NCI-H774 (cell line): ENCODE data around the gene MACROD1.
"Not testable (repeated sequence)": the region's sequence is repeated elsewhere in the genome, so short reads cannot be mapped to it uniquely, and the experiment has no call there.

Experiments
- DNase-seq: peaks from one replicate; lab custom pipeline; 2025; lab: John Stamatoyannopoulos, UW

The MACROD1 gene

DNA sequence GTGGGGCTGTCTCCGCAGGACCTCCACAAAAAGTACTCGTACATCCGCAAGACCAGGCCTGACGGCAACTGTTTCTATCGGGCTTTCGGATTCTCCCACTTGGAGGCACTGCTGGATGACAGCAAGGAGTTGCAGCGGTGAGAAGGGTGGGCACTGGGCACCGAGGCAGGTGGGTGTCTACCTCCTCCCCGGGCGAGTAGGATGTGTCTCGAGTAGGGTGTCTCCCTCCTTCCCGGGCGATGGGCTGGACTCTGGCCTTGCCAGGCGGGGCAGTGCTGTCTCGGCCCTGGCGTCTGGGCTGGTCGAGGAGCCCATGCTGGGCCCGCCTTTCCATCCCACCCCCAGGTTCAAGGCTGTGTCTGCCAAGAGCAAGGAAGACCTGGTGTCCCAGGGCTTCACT, 169.4 kb downstream of the MACROD1 start:
- no peak for DNase-seq

DNA sequence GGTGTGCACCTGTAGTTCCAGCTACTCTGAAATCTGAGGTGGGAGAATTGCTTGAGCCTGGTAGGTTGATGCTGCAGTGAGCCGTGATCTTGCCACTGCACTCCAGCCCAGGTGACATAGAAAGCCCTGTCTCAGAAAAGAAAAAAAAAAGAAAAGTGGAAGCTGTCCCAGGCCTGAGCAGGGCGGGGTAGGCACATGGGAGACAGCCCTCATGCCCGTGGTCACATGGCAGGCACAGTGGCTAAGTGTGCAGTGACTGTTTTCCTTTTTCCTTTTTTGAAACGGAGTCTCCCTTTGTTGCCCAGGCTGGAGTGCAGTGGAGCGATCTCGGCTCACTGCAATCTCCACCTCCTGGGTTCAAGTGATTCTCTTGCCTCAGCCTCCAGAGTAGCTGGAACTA, 171.9 kb downstream of the MACROD1 start:
- DNase-seq = no peak

DNA sequence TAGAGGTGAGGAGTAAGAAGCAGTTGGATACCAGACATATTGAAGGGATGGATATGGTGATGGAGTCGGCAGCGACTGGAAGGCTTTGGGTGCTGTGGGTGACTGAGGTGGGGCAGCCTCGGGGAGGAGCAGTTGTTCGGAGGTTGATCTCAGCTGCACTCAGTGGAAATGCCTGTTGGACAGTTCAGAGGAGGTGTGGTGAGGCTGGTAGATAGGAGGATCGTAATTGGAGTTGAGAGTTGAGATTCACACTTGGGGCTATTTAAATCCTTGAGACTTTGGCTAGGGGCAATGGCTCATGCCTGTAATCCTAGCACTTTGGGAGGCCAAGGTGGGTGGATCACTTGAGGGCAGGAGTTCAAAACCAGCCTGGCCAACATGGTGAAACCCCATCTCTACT, 172.8 kb downstream of the MACROD1 start:
- no peak for DNase-seq

DNA sequence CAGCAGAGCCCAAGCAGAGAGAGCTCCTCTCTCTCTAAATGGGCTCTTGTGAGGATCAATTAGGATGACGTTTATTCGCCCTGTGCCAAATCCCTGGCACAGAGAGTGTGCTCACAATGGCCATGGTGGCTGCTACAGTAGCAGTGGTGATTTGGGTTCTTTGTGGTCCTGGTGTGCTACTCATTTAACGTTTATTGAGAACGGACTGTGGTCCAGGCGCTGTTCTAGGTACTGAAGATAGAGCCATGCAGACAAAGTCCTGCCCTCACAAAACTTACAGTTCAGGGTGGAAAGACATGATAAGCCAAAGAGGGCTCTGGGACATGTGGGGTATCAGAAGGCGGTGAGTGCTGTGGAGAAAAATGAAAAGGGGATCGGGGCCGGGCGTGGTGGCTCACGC, 174.4 kb downstream of the MACROD1 start:
- no peak for DNase-seq

DNA sequence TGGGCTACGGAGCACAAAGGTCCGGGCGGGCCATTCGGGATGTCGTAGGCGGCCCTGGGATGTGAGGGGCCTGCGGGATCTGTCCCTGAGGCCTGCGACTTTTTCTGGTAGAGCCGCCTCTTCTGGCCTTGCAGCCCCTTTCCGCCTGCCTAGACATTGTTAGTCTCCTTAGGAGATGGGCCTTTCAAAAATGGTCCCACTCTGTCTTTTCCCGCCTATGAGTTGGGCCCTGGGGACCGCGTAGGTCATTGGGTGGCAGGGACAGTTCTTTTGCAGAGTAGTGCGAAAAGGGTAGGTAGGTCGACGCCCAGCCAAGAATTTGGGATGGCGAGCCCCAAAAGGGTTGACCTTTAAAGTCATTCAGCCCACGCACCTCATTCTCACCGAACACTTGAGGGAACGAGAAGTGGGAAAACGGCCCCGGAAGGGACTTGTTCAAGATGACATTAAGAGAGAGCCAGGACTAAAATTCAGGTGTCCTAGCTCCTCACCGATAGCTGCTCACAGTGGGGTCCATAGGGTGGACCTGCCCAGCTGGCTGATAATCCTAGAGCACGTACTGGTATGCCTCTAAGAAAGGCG, 178.9 kb downstream of the MACROD1 start:
- no peak for DNase-seq

DNA sequence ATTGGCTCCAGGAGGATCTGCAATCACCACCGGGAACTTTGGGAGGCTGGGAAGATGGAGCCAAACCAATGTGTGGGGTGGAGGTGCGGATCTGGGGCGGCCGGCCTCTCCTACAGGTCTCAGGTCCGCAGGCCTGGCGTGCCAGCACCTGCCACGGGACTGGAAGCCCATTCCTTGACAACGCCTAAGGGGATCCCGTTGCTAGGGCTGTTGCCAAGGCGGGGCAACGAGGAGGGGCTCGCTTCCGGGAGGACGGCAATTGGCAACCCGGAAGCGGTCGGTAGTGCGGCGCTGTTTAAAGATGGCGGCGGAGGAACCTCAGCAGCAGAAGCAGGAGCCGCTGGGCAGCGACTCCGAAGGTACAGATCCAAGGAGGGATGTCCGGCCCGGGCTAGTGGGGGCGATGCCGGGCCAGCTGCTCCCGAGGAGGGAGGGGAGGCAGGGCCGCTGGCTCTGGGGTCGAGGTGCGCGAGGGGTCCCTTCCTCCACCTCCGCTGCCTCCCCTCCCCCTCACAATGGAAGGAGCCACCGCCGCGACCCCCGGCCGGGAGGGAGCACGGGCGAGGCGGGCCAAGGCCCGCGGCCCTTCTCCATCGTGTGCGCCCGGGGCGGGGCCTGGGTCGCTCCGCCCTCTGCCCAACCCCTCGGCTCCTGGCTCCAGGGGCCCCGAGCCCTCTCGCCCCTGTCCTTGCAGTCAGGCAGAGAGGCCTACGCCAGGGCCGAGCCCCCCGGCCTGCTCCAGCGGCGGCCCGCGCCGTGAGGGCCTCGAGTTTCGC, 179.6 kb downstream of the MACROD1 start, which contains the start of gene OTUB1:
TSS of gene OTUB1 (plus strand) at position 283 of the 776 bp plus-strand sequence. CDS start at position 302, 19 bp downstream.
- peak; percentile 96 for DNase-seq

DNA sequence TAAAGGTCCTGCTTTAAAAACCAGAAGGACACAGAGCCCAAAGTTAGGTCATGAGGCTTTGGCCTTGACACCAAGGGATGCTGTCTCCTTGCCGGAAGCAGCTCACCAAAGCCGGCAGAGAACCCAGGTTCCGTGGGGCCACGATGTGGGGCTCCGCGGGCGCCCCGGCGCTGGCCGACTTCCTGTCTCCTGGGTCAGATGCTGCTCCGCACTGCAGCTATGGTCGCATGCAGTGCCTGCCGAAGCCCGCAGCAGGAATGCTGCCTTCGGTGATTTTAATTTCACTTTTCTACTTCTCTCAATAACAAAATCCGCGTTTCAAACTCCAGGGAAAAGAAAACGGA, 180.1 kb downstream of the MACROD1 start:
- DNase-seq = peak; percentile 43

DNA sequence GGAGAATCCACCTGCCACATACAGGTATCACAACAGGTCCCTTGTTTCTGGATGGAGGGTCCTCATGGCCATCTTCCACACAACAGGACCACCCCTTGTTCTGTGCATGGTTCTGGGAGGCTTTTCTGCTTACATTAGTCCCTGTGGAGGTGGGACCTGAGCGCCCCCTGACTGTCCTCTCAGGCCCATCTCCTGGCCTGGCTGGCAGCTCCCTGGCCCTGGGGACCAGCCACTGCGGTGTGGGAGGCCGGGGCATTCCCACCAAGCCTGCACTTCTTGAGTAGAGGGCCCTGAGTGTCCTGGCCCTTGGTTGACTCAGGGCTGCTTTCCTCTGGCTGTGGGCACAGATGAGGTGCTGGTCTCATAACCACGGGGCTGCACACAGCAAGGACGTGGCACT, 186.5 kb downstream of the MACROD1 start:
- DNase-seq = no peak

DNA sequence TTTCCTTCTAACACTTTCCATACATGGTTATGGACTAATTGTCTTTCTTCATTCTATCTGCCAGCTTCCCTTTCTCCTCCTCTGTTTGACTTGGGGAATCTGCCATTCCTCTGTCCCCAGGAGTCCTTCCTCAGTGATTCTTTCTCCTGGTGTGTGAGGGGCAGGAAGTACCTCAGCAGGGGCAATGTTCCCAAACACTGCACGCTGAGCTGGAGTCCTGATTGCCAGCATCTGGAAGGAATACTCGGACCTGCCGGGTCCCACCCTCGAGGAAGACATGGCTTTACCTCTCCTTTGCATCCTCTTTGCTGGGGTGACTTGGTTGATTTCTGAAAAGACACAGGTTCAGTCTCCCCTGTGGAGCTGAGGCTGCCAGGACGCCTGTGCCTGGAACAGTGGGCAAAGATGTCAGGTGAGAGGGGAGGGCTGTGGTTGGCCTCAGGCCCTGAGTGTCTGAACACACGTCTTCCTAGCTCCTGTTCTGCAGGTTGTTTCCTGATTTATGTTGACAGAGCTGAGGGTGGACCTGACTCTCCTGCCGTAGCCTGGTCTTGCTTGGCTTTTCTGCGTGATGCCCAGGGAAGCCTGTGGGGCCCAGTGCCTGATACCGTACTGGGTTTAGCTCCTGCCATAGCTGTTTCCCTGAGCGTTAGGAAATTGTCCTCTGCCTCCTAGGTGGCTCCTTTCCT, 187.2 kb downstream of the MACROD1 start:
- DNase-seq = no peak

DNA sequence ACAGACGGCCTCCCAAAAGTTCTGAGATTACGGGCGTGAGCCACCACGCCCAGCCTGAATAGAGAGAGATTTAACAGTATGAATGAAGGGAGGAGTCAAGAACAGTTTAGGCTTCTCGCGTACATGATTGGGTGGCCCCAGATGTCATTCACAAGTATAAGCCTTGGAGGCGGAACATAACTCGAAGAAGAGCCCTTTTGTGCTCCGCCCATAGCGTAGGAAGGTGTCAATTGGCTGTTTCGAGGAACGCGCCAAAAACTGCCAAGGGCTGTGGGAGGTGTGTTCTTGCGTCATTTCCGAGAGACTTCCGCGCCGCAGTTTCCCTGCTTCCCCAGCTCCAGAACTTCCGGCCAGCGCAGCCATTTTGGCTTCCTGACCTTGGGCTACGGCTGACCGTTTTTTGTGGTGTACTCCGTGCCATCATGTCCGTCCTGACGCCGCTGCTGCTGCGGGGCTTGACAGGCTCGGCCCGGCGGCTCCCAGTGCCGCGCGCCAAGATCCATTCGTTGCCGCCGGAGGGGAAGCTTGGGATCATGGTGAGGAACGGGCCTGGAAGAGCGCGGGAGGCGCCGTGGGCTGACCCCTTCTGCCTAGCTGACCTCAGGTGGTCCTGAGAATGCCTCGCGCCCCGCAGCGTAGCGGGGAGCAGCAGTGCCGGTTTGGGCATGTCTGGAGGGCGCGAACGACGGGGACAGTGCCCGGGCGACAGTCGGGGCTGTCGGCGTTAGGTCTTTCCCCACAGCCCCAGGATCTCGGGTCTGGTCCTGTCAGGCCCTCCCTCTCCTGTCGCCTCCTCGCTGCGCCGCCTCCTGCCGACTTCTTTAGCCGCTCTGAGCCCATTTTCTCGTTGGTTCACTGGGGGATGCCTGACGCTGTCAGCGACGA, 191.4 kb downstream of the MACROD1 start, which contains the start of gene COX8A:
TSS of gene COX8A (plus strand) at position 362 of the 885 bp plus-strand sequence. CDS start at position 423, 61 bp downstream.
- DNase-seq = peak; percentile 100

DNA sequence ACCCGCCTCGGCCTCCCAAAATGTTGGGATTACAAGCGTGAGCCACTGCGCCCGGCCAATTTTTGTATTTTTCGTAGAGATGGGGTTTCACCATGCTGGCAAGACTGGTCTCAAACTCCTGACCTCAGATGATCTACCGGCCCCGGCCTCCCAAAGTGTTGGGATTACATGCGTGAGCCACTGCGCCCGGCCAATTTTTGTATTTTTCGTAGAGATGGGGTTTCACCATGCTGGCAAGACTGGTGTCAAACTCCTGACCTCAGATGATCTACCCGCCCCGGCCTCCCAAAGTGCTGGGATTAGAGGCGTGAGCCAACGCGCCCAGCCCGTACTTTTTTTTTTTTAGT, 192.0 kb downstream of the MACROD1 start:
- not testable (repeated sequence) for DNase-seq

DNA sequence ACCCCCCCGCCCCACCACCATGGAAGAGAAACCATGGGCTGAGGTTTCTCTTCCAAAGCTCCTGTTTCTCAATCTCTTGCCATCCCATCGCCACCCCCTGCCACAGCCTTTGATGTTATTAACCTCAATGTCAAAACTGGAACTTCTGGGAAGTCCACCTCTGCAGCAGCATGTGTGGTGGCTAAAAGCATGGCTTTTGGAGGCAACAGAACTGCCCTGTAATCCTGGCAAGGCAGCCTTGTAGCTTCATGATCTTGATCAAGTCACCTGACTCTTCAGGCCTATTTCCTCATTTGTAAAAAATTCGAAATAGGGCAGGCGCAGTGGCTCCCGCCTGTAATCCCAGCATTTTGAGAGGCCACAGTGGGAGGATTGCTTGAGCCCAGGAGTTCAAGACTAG, 195.0 kb downstream of the MACROD1 start:
- no peak for DNase-seq

DNA sequence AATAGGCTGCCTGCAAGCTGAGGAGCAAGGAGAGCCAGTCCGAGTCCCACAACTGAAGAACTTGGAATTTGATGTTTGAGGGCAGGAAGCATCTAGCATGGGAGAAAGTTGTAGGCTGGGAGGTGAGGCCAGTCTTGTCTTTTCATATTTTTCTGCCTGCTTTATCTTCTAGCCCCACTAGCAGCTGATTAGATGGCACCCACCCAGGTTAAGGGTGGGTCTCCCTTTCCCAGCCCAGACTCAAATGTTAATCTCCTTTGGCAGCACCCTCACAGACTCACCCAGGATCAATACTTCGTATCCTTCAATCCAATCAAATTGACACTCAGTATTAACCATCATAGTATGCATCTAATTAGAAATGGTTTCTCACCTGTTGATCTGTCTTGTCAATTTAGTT, 196.5 kb downstream of the MACROD1 start:
- DNase-seq = no peak

DNA sequence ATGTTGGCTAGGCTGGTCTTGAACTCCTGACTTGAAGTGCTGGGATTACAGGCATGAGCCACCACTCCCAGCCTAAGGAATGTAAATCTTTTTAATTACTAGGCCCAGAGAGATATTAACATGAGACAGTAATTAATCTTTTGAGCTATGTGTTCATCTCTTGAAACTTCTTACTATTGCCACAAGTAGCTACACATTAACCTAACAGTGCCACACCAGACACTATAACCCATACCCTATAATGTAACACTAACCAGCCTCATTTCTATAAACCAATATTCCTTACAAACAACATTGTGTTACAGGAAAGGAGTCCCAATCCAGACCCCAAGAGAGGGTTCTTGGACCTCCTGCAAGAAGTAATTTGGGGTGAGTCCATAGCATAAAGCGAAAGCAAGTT, 199.5 kb downstream of the MACROD1 start:
- DNase-seq = no peak

DNA sequence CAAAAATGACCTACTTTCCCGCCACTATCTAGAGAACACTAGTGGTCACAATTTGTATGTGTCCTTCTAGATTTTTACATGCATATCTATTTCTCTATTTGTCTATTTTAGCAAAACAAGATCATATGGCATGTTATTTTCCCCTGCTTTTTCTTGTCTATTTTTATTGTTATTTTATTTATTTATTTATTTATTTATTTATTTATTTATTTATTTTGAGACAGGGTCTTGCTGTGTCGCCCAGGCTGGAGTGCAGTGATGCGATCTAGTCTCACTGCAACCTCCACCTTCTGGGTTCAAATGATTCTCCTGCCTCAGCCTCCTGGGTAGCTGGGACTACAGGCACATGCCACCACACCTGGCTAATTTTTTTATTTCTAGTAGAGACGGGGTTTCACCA, 202.0 kb downstream of the MACROD1 start:
- DNase-seq = not testable (repeated sequence)

DNA sequence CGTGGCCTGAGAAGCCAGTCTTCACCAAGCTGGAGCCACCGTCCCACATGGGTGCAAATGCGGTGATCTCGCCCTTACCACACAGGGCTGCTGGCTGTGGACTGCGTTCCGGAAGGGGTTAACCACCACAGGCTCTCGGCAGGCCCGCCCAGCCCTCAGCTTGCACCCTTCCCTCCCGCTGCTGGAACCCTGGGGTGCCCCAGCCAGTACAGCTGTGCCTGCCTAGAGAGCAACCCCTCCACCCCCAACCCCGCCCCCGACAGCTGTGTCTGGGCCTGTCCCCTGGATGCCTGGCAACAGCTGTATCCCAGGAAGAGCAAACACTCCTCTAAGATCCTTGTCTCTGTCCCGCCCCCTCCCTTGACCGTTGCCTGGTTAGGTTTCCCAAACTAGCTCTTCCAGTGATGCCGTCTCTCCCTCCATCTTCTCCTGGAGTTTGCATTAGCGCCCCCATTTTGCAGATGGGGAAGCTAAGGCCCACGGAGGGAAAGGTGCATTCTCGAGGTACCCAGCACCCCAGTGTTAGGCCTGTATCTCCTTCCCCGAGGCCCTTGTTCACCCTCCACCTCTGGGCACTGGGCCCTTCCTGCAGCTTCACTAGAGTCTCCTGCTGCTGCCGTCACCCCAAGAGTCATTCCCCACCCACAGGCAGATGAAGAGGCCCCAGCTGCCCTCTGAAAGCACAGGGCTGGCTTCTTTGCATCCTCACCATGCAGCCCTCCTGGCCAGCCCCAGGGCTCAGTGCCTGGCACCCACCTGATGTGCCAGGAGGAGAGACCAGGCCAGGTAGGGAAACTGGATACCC, 204.1 kb downstream of the MACROD1 start:
- DNase-seq = peak; percentile 48

DNA sequence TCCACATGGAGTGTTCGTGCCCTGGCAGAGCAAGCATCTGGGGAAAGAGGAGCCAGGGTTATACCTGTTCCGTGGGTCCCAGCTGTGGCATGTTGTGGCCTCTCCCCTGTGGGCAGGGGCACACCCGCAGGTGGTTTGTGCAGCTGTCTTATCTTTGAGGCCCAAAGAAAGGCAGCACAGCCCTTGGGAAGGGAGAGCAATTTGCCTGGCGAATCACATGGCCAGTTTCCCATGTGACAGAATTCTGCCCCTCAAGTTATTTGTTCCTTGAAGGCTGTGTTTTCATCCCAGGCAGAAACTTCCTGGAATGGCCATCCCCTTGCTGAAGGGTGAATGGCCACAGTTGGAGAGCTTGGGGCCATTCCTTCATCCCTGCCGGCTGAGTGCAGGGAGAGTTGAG, 207.9 kb downstream of the MACROD1 start:
- no peak for DNase-seq

DNA sequence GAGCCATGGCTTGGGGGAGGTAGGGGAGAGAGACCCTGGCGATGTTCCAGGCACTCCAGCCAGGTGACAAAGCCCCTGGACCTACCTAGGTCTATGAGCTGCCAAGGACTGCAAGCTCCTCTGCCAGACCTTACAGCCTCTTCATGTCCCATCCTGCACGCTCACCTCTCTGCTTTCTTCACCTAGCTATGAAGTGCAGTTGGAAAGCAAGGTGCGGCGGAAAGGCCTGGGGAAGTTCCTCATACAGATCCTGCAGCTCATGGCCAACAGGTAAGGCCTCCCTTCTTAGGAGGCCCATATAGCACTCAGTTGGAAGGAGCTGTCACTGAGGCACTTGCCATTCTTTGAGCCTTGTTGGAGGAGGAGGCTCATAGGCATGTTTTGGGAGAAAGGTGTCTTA, 213.3 kb downstream of the MACROD1 start:
- no peak for DNase-seq

DNA sequence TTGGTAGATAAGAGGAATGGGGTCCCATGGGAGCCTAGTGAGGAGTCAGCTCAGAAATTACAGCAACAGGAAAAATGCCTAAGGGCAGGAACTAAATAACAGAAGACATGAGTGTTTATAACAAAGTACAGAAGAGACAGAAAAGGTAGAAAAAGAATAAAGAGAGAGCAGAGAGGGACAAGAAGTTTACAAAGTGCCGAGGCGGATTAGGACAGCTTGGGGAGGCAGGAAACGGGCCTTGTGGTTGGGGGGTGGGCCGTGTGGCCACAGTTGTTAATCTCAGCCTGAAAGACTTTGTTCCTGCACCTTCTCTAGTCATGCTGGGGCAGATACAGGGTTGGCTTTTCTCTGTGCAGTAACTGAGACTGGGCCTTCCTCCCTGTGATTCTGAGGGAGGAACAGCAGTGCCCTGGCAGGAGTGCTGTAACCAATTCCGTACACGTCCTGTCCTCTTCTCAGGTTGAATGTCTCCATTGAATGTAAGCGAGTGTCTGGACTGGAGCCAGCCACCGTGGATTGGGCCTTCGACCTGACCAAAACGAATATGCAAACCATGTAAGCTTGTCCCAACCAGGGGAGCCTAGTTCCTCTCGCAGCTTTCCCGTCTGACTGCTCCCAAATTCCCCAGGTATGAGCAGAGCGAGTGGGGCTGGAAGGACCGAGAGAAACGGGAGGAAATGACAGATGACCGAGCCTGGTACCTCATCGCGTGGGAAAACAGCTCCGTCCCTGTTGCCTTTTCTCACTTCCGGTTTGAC, 214.0 kb downstream of the MACROD1 start:
- no peak for DNase-seq
